ENCODE results near the gene SLC1A2. TPM values are rescaled to one million over a fixed set of nuclear protein-coding genes. Genes with fewer than 3 reads are reported as not detected.

SLC1A2 gene
- total RNA-seq, 1 experiment from 2014 or later: 0.25 TPM

DNA sequence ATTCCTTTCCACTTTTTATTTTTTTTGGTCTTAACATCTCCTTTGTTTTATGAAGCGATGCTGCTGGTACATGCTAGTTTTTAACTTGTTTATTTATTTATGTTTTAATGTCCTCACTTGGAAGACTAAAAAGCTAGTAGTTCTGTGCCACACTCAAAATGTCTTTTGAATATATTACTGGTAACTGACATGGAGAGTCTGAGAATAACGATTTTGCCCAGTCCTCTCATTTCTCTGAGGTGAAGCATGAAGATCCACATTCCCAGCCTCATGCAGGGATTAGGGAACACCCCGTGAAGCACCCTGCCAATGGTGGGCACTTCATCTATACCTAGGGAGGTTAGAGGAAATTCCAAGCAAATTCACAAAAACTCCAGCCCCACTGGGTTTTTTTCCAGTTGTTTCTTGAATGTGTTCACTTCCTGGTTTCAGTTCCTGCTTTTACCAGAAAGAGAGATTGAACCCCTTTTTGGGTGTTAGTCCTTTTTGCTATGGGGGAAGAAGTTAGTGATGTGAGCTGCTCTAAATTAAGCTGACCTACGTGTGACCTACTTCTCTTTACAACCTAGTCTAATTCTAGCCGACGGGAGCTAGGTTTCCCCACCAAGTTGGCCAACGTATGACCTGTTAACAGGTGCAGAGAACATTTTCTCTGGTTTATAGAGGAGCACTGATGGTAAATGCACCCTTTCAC lies 106.1 kb downstream of the SLC1A2 start:
- Histone ChIP-seq H3K4me2 (ENCODE audit: low read length) (no peak overlapping the region), H3K27ac (ENCODE audit: low read depth, low read length) (no peak overlapping the region), H4K20me1 (ENCODE audit: insufficient read depth) (no peaks in the 10 kb centered on the region), H3K79me2 (ENCODE audit: insufficient read depth, low read length) (no peaks in the 10 kb centered on the region), H3K36me3 (ENCODE audit: control insufficient read depth in 1 of 2, insufficient read depth in 2 of 2, low read length in 2 of 2) (no peaks in the 10 kb centered on the region), H3K9me3 (ENCODE audit: control insufficient read depth in 1 of 2, insufficient read depth in 1 of 2, low read depth in 1 of 2, low read length in 2 of 2) (no peaks in the 10 kb centered on the region), H3K27me3 (ENCODE audit: insufficient read depth, low read length) (no peaks in the 10 kb centered on the region), H3K4me1 (ENCODE audit: control insufficient read depth in 1 of 2, insufficient read depth in 2 of 2, low read length in 2 of 2) (no peaks in the 10 kb centered on the region), H3K9me2 (ENCODE audit: insufficient read depth) (no peaks in the 10 kb centered on the region), H3K9ac (ENCODE audit: low read length) (no peak overlapping the region), H2AFZ (ENCODE audit: low read depth, low read length, poor library complexity, severe bottlenecking) (no peak overlapping the region), H3K4me3 (replicated peaks in 1 of 2; ENCODE audit: low read depth in 1 of 2, low read length in 2 of 2) (no peak overlapping the region)
- intact Hi-C loops (cut with micrococcal nuclease): no loop called here
- no TSS peak for BruUV-seq (replicated peaks)
- no peak for ATAC-seq
- TF ChIP-seq ZNF274 (IDR thresholded peaks at IDR 0.05; ENCODE audit: low read depth, low read length): no peak
- no peak for TF ChIP-seq RAD21 (IDR thresholded peaks at IDR 0.05; ENCODE audit: low read depth)
- TF ChIP-seq SRF (IDR thresholded peaks at IDR 0.05; ENCODE audit: low read depth): no peak
- no peak for TF ChIP-seq SP1 (IDR thresholded peaks at IDR 0.05; ENCODE audit: low read depth)
- no peak for TF ChIP-seq CEBPB (IDR thresholded peaks at IDR 0.05; ENCODE audit: low read depth)
- TF ChIP-seq EZH2 (IDR thresholded peaks at IDR 0.05): no peak
- no peak for TF ChIP-seq JUND (IDR thresholded peaks at IDR 0.05)
- TF ChIP-seq, protein P1, sequence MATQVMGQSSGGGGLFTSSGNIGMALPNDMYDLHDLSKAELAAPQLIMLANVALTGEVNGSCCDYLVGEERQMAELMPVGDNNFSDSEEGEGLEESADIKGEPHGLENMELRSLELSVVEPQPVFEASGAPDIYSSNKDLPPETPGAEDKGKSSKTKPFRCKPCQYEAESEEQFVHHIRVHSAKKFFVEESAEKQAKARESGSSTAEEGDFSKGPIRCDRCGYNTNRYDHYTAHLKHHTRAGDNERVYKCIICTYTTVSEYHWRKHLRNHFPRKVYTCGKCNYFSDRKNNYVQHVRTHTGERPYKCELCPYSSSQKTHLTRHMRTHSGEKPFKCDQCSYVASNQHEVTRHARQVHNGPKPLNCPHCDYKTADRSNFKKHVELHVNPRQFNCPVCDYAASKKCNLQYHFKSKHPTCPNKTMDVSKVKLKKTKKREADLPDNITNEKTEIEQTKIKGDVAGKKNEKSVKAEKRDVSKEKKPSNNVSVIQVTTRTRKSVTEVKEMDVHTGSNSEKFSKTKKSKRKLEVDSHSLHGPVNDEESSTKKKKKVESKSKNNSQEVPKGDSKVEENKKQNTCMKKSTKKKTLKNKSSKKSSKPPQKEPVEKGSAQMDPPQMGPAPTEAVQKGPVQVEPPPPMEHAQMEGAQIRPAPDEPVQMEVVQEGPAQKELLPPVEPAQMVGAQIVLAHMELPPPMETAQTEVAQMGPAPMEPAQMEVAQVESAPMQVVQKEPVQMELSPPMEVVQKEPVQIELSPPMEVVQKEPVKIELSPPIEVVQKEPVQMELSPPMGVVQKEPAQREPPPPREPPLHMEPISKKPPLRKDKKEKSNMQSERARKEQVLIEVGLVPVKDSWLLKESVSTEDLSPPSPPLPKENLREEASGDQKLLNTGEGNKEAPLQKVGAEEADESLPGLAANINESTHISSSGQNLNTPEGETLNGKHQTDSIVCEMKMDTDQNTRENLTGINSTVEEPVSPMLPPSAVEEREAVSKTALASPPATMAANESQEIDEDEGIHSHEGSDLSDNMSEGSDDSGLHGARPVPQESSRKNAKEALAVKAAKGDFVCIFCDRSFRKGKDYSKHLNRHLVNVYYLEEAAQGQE (IDR thresholded peaks at IDR 0.05; ENCODE audit: low read depth): no peak
- TF ChIP-seq EZH2phosphoT487 (IDR thresholded peaks at IDR 0.05; ENCODE audit: borderline replicate concordance): no peak
- TF ChIP-seq, protein P2, sequence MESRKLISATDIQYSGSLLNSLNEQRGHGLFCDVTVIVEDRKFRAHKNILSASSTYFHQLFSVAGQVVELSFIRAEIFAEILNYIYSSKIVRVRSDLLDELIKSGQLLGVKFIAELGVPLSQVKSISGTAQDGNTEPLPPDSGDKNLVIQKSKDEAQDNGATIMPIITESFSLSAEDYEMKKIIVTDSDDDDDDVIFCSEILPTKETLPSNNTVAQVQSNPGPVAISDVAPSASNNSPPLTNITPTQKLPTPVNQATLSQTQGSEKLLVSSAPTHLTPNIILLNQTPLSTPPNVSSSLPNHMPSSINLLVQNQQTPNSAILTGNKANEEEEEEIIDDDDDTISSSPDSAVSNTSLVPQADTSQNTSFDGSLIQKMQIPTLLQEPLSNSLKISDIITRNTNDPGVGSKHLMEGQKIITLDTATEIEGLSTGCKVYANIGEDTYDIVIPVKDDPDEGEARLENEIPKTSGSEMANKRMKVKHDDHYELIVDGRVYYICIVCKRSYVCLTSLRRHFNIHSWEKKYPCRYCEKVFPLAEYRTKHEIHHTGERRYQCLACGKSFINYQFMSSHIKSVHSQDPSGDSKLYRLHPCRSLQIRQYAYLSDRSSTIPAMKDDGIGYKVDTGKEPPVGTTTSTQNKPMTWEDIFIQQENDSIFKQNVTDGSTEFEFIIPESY (IDR thresholded peaks at IDR 0.05; ENCODE audit: extremely low read depth, insufficient replicate concordance, low read length): no peak
- no peak for TF ChIP-seq SIN3A (IDR thresholded peaks at IDR 0.05; ENCODE audit: low read depth)
- TF ChIP-seq CBX3 (IDR thresholded peaks at IDR 0.05; ENCODE audit: low read depth): no peak
- ChIA-PET POLR2A (no interaction called here), RAD21 (ENCODE audit: low non-redundant PET in 1 of 2, low total read pairs in 2 of 2, uncharacterized antibody in 2 of 2, unreplicated experiment in 2 of 2) (no interaction called here), CTCF (no interaction called here)
- DNase-seq (ENCODE audit: low read depth, low spot score): no peak

Measured in HCT116 (cell line).